NCI-H82 treated with DMSO at 0.1 percent for 48 hours (cell line): Measurements from ENCODE around the gene SIPA1L3.
"Not testable (repeated sequence)": the region's sequence is repeated elsewhere in the genome, so short reads cannot be mapped to it uniquely, and the experiment has no call there.

ENCODE experiments used
- DNase-seq: peaks from one replicate; lab custom pipeline; 2025; ENCODE audit not compliant: unreplicated experiment; lab: John Stamatoyannopoulos, UW

The SIPA1L3 gene

GRCh38 chr19:38063928-38064327, 156.9 kb downstream of the SIPA1L3 start:
- DNase-seq, result no peak

GRCh38 chr19:38064661-38065425, 157.8 kb downstream of the SIPA1L3 start:
- no peak for DNase-seq

DNA sequence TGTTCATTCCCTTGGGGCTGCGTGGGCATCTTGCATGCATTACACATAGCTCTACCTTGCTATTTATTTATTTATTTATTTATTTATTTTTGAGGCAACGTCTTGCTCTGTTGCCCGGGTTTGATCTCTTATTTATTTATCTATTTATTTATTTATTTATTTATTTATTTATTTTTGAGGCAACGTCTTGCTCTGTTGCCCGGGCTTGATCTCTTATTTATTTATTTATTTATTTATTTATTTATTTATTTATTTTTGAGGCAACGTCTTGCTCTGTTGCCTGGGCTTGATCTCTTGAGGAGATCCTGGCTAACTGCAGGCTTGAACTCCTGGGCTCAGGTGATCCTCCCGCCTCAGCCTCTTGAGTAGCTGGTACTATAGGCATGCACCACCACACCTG, 158.8 kb downstream of the SIPA1L3 start:
- not testable (repeated sequence) for DNase-seq

- DNase-seq, result peak; percentile 96
These were observed 161.8 kb downstream of the SIPA1L3 start for GRCh38 chr19:38068826-38069225.

- no peak for DNase-seq
These were observed 163.6 kb downstream of the SIPA1L3 start for GRCh38 chr19:38070573-38070972.

DNA sequence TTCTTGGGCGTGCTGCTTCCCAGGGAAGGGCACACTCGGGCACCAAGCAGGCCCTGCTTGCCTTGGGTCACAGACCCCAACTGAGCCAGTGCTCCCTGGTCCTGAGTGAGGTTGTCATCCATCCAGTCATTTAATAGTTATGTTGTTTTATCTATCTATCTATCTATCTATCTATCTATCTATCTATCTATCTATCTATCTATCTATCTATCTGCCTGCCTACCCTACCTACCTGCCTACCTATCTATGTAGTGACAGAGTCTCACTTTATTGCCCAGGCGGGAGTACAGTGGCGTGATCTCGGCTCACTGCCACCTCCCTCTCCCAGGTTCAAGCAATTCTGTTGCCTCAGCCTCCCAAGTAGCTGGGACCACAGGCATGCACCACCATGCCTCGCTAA, 164.0 kb downstream of the SIPA1L3 start:
- not testable (repeated sequence) for DNase-seq

DNA sequence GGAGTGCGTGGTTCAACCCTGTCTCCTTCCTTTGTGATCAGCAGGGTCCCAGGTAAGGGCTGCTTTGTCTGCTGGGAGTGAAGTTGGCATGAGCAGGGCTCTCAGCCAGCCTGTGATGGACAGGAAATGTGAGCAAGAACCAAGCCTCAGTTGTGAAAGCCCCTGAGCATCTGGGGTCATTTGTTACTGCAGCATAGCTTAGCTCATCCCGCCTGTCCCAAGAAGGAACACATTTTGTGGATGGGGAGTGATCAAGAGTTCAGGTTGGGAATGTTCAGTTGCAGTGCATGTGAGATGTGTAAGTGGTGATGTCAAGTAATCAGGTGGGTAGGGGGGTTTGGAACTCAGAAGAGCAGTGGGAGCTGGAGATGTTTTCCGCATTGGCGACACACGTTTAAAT, 164.6 kb downstream of the SIPA1L3 start:
- no peak for DNase-seq

DNA sequence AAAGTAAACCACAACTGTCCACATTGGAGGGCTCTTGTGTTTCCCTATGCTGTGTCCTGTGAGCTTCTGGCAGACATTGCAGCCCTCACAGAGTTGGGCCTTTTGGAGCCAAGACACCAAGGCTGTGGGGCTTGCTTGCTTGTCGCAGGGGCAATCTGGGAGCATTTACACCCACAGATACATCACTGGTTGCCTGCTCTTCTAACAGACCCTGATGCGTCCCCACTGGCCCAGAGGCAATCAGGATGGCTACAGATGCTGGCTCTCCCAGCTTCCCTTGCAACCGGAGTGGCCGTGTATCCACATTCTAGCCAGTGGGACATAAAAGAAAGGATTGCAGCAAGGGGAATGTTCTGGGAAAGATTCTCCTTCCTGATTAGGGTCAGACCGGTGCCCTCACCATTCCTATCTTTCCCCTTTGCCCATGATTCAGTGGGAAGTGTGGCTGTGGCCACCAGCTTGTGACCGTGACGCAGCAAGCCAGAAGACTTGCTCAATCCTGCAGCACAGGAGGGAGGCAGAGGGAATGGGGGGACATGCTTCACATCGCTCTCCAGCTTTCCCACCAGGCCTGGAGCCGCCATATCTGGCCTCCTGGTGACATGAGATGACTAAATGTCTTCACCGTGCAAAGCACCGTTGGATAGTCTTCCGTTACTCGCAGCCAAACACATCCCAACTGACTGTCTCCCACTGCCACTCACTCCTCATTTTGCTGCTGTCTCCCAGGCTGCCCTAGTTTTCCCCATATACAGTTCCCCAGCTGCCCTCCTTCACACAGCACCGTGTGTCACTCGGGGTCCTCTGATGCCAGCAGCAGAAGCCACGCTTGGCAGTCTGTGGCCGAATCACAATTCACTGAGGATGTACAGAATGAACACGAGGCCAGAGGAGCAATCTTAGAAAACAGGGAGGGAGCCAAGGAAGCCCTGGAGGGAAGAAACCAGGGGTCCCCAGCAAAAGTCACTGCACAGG, 166.1 kb downstream of the SIPA1L3 start:
- no peak for DNase-seq

- DNase-seq, result peak; percentile 98
These were observed 167.1 kb downstream of the SIPA1L3 start for GRCh38 chr19:38073841-38074685.

DNA sequence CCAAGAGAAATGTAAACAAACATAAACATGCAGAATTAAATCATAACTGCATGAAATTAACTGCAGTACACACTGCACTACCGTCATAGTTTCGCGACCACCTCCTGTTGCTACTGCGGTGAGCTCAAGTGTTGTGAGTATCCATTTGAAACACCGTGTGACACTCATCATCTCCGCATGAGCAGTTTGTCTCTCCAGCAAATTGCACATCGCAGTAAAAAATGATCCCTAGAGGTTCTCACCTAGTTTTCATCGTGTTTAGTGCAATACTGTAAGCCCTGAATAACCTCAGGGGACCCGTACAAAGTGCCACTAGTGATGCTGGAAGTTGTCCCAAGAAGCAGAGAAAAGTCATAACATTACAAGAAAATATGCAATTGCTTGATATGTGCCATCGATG, 169.3 kb downstream of the SIPA1L3 start:
- DNase-seq, result no peak

- no peak for DNase-seq
These were observed 171.4 kb downstream of the SIPA1L3 start for GRCh38 chr19:38078302-38078930.

GRCh38 chr19:38079926-38080380, 172.9 kb downstream of the SIPA1L3 start:
- no peak for DNase-seq

DNA sequence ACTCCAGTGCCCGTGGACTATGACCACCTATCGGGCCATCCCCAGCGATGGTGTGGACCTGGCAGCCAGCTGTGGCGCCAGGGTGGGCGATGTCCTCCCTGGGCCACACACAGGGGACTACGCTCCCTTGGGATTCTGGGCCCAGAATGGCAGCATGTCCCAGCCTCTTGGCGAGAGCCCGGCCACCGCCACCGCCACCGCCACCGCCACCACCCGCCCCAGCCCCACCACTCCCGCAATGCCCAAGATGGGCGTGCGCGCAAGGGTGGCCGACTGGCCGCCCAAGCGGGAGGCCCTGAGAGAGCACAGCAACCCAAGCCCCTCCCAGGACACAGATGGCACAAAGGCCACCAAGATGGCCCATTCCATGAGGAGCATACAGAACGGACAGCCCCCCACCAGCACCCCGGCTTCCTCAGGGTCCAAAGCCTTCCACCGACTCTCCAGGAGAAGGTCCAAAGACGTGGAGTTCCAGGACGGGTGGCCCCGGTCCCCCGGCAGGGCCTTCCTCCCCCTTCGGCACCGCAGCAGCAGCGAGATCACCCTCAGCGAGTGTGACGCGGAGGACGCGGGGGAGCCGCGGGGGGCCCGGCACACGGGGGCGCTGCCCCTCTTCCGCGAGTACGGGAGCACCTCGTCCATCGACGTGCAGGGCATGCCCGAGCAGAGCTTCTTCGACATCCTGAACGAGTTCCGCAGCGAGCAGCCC, 174.7 kb downstream of the SIPA1L3 start:
- DNase-seq, result no peak

GRCh38 chr19:38082256-38083118, 175.5 kb downstream of the SIPA1L3 start:
- no peak for DNase-seq

- DNase-seq, result no peak
These were observed 177.2 kb downstream of the SIPA1L3 start for GRCh38 chr19:38084196-38084595.

DNA sequence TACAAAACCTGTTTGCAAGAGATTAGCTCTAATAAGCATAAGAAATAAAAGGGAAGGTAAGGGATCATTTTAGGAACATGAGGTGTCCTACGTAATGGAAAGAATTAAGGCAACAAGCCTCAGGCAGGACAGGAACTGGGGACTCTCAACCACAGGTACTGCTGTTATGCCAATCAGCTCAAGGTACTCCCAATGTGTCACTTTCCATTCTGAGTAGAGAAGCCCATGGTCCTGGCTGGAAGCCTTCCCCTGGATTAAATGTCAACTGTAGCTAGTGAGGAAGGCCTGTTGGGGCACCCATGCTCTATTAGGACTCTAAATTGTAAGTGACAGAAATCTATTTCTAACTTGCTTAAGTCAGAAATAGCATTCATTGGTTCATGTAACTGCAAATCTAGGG, 182.4 kb downstream of the SIPA1L3 start:
- DNase-seq, result no peak

- DNase-seq, result no peak
These were observed 186.1 kb downstream of the SIPA1L3 start for GRCh38 chr19:38093154-38093553.

- DNase-seq, result no peak
These were observed 186.6 kb downstream of the SIPA1L3 start for GRCh38 chr19:38093587-38093986.
